HG02588 (cell line): ENCODE results near the gene JAK3.

Experiments
- ATAC-seq: cut with Tn5 transposase; IDR thresholded peaks from one replicate; pipeline ENCODE4 v1.9.1; 2021; ENCODE audit warnings: mild to moderate bottlenecking, moderate library complexity; ENCODE audit not compliant: unreplicated experiment

The JAK3 gene

GRCh38 chr19:17866312-17866963 is 18.7 kb upstream of the JAK3 start:
- ATAC-seq, result no peak

DNA sequence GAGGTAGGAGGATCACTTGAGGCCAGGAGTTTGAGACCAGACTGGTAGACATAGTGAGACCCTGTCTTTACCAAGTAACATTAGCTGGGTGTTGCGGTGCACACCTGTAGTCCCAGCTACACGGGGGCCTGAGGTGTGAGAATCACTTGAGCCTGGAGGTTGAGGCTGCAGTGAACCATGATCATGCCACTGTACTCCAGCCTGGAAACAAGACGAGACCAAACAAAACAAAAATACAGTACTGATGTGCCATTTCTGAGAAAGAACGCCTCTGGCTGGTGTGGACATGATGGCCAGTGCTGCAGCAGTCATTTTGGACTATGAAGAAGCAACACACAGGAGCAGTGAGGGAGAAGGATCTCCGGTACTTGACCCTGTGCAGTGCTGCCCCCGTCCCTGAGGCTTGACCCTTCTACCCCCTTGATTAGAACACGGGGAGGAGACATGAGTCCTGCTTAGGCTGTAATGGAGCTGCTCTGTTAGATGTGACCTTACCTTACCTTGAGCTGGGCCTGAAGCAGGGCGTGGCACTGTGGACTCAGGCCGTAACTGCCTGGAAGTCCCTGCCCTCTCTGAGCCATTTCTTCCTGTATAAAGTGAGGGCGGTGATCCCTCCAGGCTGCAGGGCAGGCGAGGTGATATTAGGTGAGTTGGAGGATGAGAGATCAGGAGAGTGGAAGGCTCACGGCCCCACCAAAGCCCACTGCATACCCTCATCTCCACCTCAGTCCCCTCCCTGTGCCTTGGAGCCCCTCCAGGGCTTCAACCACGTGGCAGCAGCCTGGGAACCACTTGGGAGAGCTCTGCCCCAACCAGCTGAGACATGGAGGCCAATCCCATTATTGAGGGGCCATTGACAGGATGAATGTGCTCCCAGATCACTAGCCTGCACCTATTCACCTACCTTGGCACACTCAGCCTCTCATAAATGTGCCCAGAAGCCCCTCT is 17.9 kb upstream of the JAK3 start:
- ATAC-seq, result no peak

DNA sequence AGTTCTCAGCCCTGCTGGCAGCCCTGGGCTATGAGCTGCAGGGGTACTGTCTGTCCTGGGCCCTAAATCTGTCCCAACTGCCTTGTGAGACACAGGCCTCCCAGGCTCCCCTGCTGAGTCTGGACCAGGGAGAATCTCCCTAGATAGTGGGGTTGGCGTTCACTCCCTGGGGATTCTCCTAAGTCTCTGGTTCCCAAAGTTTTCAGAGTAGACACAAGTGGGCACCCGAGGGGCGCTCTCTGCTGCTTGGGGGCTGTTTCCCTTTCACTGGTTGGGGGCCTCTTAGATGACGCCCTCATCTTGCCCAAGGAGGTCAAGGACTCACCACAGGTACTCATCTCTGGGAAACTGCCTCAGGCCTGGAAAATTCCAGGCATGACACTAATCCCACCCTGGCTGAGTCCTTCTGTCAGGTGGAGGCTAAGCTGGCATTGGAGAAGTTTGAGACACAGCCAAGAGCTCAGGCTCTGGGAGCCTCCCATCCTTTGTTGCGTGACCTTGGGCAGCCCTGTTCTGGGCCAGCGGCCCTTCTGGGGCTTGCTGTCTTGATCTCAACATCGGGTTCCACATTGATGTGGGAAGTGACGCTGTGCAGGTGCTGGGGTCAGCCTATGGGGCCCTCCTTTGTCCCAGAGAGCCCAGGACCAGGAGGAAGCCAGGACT is 15.9 kb upstream of the JAK3 start:
- ATAC-seq, result no peak

- no peak for ATAC-seq
These were observed 15.1 kb upstream of the JAK3 start for GRCh38 chr19:17862711-17863519.

DNA sequence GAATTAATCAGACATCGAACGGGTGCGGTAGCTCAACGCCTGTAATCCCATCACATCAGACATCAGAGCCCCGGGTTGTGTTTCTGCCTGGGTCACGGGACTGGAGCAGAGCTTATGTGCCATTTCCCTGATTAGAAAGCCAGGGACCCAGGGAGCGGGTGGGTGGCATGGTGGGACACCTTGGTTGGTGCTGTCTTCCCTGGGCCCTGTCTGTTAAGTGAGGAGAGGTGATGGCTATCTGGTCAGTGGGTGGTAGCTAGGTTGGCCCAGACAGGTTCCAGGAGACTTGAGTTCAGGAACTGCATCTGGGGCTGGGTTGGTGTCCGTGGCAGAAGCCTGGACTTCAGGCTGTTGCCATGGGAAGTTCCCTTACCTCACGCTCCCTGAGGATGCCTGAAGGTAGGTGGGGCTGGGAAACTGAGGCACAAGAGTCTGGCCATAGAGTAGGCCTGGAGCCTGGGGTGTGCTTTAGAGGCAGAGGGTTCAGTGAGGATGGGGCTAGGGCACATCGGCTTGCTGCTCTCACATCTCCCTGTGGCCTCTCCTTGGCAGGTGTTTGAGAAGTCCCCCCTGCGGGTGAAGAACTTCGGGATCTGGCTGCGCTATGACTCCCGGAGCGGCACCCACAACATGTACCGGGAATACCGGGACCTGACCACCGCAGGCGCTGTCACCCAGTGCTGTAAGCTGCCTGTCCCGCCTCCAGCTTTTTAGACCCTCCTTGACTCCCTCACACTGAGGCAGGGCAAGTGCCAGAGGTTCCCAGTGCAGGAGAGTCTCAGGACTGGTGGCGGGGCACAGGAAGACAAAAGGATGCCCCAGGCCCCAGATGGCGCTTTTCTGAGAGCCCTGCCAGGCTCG is 14.0 kb upstream of the JAK3 start:
- no peak for ATAC-seq

GRCh38 chr19:17860993-17861360 is 13.2 kb upstream of the JAK3 start:
- no peak for ATAC-seq

DNA sequence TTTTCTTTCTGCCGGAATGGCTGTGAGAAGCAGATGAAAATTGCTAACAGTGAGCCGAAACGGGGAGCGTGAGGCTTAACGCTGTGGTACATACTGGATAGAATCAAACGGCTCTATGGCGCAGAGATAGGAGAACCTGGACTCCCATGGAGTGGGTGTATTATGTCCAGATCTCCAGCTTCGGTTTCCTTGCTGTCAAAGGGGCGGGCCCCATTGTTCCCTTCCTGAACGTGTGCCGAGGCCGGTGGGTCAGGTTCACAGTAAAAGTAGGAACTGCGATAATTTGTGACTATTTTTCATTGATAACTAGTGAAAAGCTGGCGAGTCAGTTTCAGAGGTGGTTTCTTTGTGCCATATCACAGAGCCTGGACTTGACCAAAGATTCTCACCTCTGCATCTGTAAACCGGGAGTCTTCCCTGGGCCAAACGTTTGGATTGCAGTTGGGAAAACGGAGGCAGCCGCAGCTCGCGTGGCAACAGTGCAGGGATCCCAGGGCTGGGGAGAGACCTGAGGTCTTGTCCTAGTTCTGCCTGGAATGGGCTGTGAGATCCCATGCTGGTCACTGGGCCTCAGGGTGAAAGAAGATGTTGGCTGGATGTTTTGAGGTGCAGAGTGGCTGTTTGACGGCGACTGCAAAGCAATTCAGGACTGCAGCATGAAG is 12.7 kb upstream of the JAK3 start:
- ATAC-seq, result no peak

- ATAC-seq, result peak; percentile 83
These were observed 11.9 kb upstream of the JAK3 start, which contains the start of gene RPL18A for GRCh38 chr19:17859533-17860330. Gene RPL18A (plus strand): TSS chr19:17859910. CDS start chr19:17859957, 47 bp downstream.

- ATAC-seq, result no peak
These were observed 7.7 kb upstream of the JAK3 start for GRCh38 chr19:17855280-17856152.

GRCh38 chr19:17854061-17854460 is 6.3 kb upstream of the JAK3 start:
- no peak for ATAC-seq

GRCh38 chr19:17848595-17849292 is 962 bp upstream of the JAK3 start:
- ATAC-seq, result no peak

- no peak for ATAC-seq
These were observed 1.6 kb downstream of the JAK3 start for GRCh38 chr19:17846146-17846545.

- no peak for ATAC-seq
These were observed 3.8 kb downstream of the JAK3 start for GRCh38 chr19:17843908-17844490.

DNA sequence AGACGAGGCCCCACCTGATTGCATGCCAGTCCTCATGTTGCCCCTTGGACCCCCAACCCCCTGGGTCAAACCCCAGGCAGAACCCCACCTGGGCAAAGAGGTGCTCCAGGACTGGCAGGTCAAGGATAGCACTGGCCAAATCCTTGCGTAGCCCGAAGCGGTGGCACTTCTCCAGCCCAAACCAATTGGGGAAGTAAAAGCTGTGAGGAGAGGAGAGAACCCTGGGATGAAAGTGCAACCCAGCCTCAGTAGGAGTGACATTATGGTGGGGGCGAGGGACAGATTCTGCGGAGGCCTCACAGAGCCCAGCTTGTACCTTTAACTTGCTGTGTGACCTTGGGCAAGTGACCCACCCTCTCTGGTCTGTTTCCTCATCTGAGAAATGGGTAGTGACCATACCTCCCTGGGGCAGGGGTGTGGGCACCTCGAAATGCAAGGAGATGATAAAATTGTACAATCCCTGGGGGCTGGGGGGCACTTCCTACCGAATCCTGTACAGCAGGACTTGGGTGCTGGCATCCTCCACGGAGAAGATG is 4.4 kb downstream of the JAK3 start:
- ATAC-seq, result no peak

DNA sequence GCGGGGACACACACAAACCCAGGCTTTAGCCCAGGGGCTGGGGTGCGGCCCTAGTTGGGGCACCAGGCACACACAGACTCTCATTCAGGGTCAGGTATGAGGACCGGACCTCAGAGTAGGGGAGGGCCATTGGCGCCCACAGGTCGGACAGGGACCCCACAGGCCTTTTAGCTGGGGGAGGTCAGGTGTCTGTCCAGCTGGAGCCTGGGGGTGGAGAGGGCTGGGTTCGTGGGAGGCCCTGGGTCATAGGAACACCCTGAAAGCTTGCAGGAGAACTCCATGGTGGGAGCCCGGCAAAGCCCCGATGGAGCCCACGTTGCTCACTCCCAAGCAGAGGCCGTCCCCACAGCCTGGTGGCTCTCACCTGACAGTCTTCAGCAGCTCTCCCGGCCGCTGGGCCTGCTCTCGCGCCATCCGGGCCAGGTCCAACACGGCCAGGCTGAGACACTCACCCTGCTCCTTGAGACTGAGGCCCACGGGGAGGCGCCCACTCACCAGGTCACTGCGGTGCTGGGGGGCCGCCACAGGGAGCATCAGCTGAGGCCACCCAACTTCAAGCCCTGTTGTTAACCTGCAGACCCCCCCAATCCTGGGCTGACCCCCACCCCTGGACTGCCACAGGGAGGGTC is 5.0 kb downstream of the JAK3 start:
- no peak for ATAC-seq
